Endodermal cell (in vitro differentiated cells): Measurements from ENCODE around the gene NUDT22. TPM values are rescaled to one million over a fixed set of nuclear protein-coding genes. Genes with fewer than 3 reads are reported as not detected.

ENCODE experiments used
- DNase-seq: peaks from one replicate; pipeline ENCODE4 v3.0.0-alpha.2; 2017
- H3K27ac ChIP-seq: 2 replicates; pipeline ENCODE4 v1.5.1; 2013; ENCODE audit warnings: mild to moderate bottlenecking, low read depth, low read length, moderate library complexity
- H3K27me3 ChIP-seq: 2 replicates; pipeline ENCODE4 v1.6.1; 2013; ENCODE audit warnings: mild to moderate bottlenecking, low read length, moderate library complexity; ENCODE audit not compliant: insufficient read depth, control insufficient read depth, poor library complexity, severe bottlenecking
- H3K36me3 ChIP-seq: 2 replicates; pipeline ENCODE4 v1.7.0; 2013; ENCODE audit warnings: mild to moderate bottlenecking, low read length, moderate library complexity; ENCODE audit not compliant: control insufficient read depth, insufficient read depth
- H3K4me1 ChIP-seq: one replicate; pipeline ENCODE4 v1.7.0; 2013; ENCODE audit warnings: low read length; ENCODE audit not compliant: control insufficient read depth, insufficient read depth
- H3K4me3 ChIP-seq: 2 replicates; pipeline ENCODE4 v1.5.1; 2013; ENCODE audit warnings: mild to moderate bottlenecking, low read length, moderate library complexity
- H3K9ac ChIP-seq: 2 replicates; pipeline ENCODE4 v1.6.1; 2013; ENCODE audit warnings: mild to moderate bottlenecking, low read length, moderate library complexity; ENCODE audit not compliant: poor library complexity, severe bottlenecking; ENCODE audit errors: extremely low read depth
- H3K9me3 ChIP-seq: 2 replicates; pipeline ENCODE4 v1.6.1; 2013; ENCODE audit warnings: mild to moderate bottlenecking, low read length, moderate library complexity; ENCODE audit not compliant: control insufficient read depth
- H3K27ac Mint-ChIP-seq: 2 replicates; pipeline ENCODE4 v1.8.0; 2020; ENCODE audit warnings: mixed read lengths
- H3K27me3 Mint-ChIP-seq: 2 replicates; pipeline ENCODE4 v1.8.0; 2021; ENCODE audit warnings: mild to moderate bottlenecking, mixed read lengths; ENCODE audit not compliant: insufficient read depth
- H3K36me3 Mint-ChIP-seq: 2 replicates; pipeline ENCODE4 v1.8.0; 2020; ENCODE audit warnings: low read depth, mixed read lengths
- H3K4me1 Mint-ChIP-seq: 2 replicates; pipeline ENCODE4 v1.8.0; 2020; ENCODE audit warnings: mixed read lengths
- H3K4me3 Mint-ChIP-seq: 2 replicates; pipeline ENCODE4 v1.8.0; 2020; ENCODE audit warnings: mild to moderate bottlenecking, moderate library complexity, mixed read lengths
- H3K9me3 Mint-ChIP-seq: 2 replicates; pipeline ENCODE4 v1.8.0; 2020; ENCODE audit warnings: mild to moderate bottlenecking, mixed read lengths
- WGBS, 2 experiments: methylation state at CpG; one replicate each; pipeline versions ENCODE4 v1.1.5 to v1.1.7; 2013; ENCODE audit warnings: missing lambda C conversion rate in 2 of 2, mixed read lengths in 1 of 2; ENCODE audit not compliant: insufficient coverage in 1 of 2, insufficient read length in 1 of 2; 5-methylcytosine and 5-hydroxymethylcytosine counted together
- total RNA-seq, 2 donors: library from RNA; stranded (reverse); fragmentation: NEBNext Ultra II Directional in 1 of 2; extraction: Animal tissue kit (Norgen Biotek cat#: 25700) in 1 of 2; gene quantifications; 2 replicates in 1 of 2; 3 replicates in 1 of 2; pipeline ENCODE4 v1.2.1, GENCODE V29; 2021
- TF ChIP-seq, protein P1 (sequence below): fragments of 200-600 bp; sonication (generic); conservative IDR thresholded peaks from 2 replicates; pipeline ENCODE4 v1.5.0; 2021; ENCODE audit warnings: antibody characterized with exemption, mild to moderate bottlenecking

The NUDT22 gene
- total RNA-seq, 2 donors from 2014 or later = 54.4 to 55.9 TPM

DNA sequence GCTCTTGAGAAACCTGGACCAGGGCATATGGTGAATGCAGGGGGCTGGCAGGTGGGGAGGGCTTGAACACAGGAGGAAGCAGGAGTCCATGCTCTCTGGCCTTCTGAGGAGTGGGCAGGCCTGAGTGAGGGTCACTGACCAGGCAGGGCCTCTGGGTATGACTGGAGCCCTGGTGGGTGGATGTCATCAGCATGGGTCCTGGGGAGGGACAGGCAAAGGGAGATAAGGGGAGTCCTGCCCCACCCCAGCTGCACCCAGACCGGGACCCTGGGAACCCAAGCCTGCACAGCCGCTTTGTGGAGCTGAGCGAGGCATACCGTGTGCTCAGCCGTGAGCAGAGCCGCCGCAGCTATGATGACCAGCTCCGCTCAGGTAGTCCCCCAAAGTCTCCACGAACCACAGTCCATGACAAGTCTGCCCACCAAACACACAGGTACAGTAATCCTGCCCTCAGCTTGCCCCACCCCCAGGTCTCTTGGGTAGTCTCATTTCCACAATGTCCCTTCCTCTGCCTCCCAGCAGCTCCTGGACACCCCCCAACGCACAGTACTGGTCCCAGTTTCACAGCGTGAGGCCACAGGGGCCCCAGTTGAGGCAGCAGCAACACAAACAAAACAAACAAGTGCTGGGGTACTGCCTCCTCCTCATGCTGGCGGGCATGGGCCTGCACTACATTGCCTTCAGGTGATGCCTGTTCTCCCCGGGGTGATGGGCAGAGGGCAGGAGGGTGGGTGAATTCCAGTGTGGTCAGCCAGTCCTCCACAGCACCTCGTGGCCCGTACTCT lies 6.3 kb downstream of the NUDT22 start:
- Histone ChIP-seq H3K4me3 (no peak overlapping the region), H3K9ac (no peak overlapping the region), H3K9me3 (no peaks in the 10 kb centered on the region), H3K27me3 (no peaks in the 10 kb centered on the region), H3K36me3 (peaks cover 3% of the 10 kb centered on the region), H3K27ac (no peak overlapping the region), H3K4me1 (no peaks in the 10 kb centered on the region)
- DNase-seq = no peak
- TF ChIP-seq, protein P1, sequence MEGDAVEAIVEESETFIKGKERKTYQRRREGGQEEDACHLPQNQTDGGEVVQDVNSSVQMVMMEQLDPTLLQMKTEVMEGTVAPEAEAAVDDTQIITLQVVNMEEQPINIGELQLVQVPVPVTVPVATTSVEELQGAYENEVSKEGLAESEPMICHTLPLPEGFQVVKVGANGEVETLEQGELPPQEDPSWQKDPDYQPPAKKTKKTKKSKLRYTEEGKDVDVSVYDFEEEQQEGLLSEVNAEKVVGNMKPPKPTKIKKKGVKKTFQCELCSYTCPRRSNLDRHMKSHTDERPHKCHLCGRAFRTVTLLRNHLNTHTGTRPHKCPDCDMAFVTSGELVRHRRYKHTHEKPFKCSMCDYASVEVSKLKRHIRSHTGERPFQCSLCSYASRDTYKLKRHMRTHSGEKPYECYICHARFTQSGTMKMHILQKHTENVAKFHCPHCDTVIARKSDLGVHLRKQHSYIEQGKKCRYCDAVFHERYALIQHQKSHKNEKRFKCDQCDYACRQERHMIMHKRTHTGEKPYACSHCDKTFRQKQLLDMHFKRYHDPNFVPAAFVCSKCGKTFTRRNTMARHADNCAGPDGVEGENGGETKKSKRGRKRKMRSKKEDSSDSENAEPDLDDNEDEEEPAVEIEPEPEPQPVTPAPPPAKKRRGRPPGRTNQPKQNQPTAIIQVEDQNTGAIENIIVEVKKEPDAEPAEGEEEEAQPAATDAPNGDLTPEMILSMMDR = no peak
- 88 to 92% methylated on average over 5 to 15 of the region's 15 CpGs for WGBS, 2 experiments
- peaks cover 10% of the 10 kb centered on the region for H3K4me1 Mint-ChIP-seq
- H3K27me3 Mint-ChIP-seq = peaks cover 6% of the 10 kb centered on the region
- no peaks in the 10 kb centered on the region for H3K36me3 Mint-ChIP-seq
- peak overlapping the region; percentile 72 for H3K4me3 Mint-ChIP-seq
- H3K27ac Mint-ChIP-seq = no peak overlapping the region
- no peaks in the 10 kb centered on the region for H3K9me3 Mint-ChIP-seq

DNA sequence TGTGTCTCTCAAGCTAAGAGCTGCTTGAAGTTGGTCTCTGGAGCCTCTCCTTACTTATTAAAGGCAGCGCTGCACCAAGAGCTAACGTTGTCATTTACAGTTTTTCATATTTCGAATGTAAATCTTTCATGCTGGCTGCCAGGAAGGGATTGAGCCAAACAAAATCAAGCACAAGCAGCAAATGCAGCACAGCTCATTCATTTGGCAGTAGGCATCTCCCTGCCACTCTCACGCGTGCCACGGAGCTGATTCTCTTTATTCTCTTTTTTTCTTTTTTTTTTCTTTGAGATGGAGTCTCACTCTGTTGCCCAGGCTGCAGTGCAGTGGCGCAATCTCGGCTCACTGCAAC lies 6.9 kb downstream of the NUDT22 start:
- no peaks in the 10 kb centered on the region for H3K27me3 ChIP-seq
- H3K4me1 ChIP-seq = no peaks in the 10 kb centered on the region
- Mint-ChIP-seq H3K36me3 (peaks cover 6% of the 10 kb centered on the region), H3K4me3 (no peak overlapping the region), H3K9me3 (no peaks in the 10 kb centered on the region), H3K4me1 (peaks cover 8% of the 10 kb centered on the region), H3K27me3 (peaks cover 6% of the 10 kb centered on the region), H3K27ac (no peak overlapping the region)
- no peak overlapping the region for H3K9ac ChIP-seq
- DNase-seq = no peak
- no peaks in the 10 kb centered on the region for H3K9me3 ChIP-seq
- peaks cover 3% of the 10 kb centered on the region for H3K36me3 ChIP-seq
- 95 to 96% methylated on average over 8 of the region's 8 CpGs for WGBS, 2 experiments
- no peak overlapping the region for H3K27ac ChIP-seq
- TF ChIP-seq, protein P1 = no peak
- no peak overlapping the region for H3K4me3 ChIP-seq

DNA sequence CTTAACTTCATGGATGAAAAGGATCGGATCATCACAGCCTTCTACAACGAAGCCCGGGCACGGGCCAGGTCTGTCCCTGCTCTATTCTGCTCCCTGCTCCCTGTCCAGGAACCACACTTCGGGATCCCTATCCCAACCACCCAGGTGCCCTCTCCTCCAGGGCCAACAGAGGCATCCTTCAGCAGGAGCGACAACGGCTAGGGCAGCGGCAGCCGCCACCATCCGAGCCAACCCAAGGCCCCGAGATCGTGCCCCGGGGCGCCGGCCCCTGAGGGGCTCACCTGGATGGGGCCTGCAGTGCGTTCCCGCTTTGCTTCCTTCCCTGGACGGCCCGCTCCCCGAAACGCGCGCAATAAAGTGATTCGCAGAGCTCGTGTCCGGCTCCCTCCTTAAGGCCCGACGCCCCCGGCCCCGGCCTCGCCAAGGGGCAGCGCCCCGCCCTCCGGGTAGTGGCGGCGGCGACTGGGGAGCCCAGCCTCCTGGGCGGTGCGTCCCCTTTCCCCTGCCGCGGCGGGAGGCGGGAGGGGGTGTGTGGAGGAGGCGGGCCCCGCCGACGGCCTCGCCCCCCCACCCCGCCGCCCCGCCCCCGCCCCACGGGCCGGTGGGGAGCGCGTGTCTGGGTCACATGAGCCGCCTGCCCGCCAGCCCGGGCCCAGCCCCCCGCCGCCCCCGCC lies 8.0 kb downstream of the NUDT22 start, which contains the start of gene VEGFB:
VEGFB (plus strand) TSS at position 672 of the 674 bp plus-strand sequence. CDS start 250 bp downstream, outside the sequence.
- H3K27ac ChIP-seq = no peak within 1 kb of the TSS
- 5 to 12% methylated on average over 8 to 44 of the region's 62 CpGs for WGBS, 2 experiments
- peaks cover 8% of the 10 kb centered on the region for H3K4me1 Mint-ChIP-seq
- TF ChIP-seq, protein P1 = peak; percentile 9
- no peaks in the 10 kb centered on the region for H3K4me1 ChIP-seq
- DNase-seq = peak; percentile 79
- peak within 1 kb of the TSS; percentile 68 for H3K4me3 Mint-ChIP-seq
- H3K4me3 ChIP-seq = peak within 1 kb of the TSS; percentile 83
- peaks cover 15% of the 10 kb centered on the region for H3K36me3 Mint-ChIP-seq
- H3K36me3 ChIP-seq = peaks cover 9% of the 10 kb centered on the region
- H3K27ac Mint-ChIP-seq = no peak within 1 kb of the TSS
- no peaks in the 10 kb centered on the region for H3K27me3 ChIP-seq
- H3K27me3 Mint-ChIP-seq = peaks cover 6% of the 10 kb centered on the region
- H3K9ac ChIP-seq = no peak within 1 kb of the TSS
- no peaks in the 10 kb centered on the region for H3K9me3 ChIP-seq
- no peaks in the 10 kb centered on the region for H3K9me3 Mint-ChIP-seq
